HepG2 (cell line): Measurements from ENCODE around the gene ABCB9. TPM values are rescaled to one million over a fixed set of nuclear protein-coding genes. Genes with fewer than 3 reads are reported as not detected.

Experiments used
- CBFB ChIP-seq: sonication (generic); formaldehyde crosslinking; IDR thresholded peaks from 2 replicates; pipeline ENCODE4 v1.4.0; 2020; ENCODE audit warnings: missing genetic modification reagents
- GATAD2A ChIP-seq: IDR thresholded peaks from 2 replicates; pipeline ENCODE4 v1.6.1; 2016
- RFXANK ChIP-seq: IDR thresholded peaks from 2 replicates; pipeline ENCODE4 v1.6.1; 2016
- RXRA ChIP-seq: sonication (generic); formaldehyde crosslinking; IDR thresholded peaks from 2 replicates; pipeline ENCODE4 v1.5.1; 2020; ENCODE audit warnings: missing genetic modification reagents
- SMYD3 ChIP-seq: sonication (generic); formaldehyde crosslinking; IDR thresholded peaks from 2 replicates; pipeline ENCODE4 v1.8.1; 2023; ENCODE audit warnings: mild to moderate bottlenecking, missing genetic modification reagents
- SPEN ChIP-seq: sonication (generic); formaldehyde crosslinking; IDR thresholded peaks from 2 replicates; pipeline ENCODE4 v1.5.1; 2020; ENCODE audit warnings: low read depth, mild to moderate bottlenecking, missing genetic modification reagents
- SRSF9 ChIP-seq: fragments of 200-400 bp; formaldehyde crosslinking; IDR thresholded peaks from 2 replicates; pipeline ENCODE4 v1.6.1; 2018; ENCODE audit warnings: borderline replicate concordance, mild to moderate bottlenecking, low read depth, low read length; ENCODE audit not compliant: insufficient read depth, poor library complexity, severe bottlenecking
- TAF15 ChIP-seq: fragments of 200-400 bp; formaldehyde crosslinking; IDR thresholded peaks from one replicate; pipeline ENCODE4 v1.6.1; 2018; ENCODE audit warnings: mild to moderate bottlenecking, low read depth, low read length; ENCODE audit not compliant: poor library complexity, severe bottlenecking
- TEAD3 ChIP-seq: optimal IDR thresholded peaks from 2 replicates; pipeline ENCODE3; 2016; ENCODE audit warnings: borderline replicate concordance
- ZBTB38 ChIP-seq: sonication (generic); formaldehyde crosslinking; IDR thresholded peaks from 2 replicates; pipeline ENCODE4 v1.5.1; 2020; ENCODE audit warnings: mild to moderate bottlenecking, missing genetic modification reagents
- ZBTB7B ChIP-seq: sonication (generic); formaldehyde crosslinking; IDR thresholded peaks from 2 replicates; pipeline ENCODE4 v1.4.0; 2020; ENCODE audit warnings: missing genetic modification reagents
- ZFP37 ChIP-seq: sonication (generic); formaldehyde crosslinking; IDR thresholded peaks from 2 replicates; pipeline ENCODE4 v1.4.0; 2020; ENCODE audit warnings: missing genetic modification reagents, borderline replicate concordance
- ZKSCAN1 ChIP-seq: fragments of 150-350 bp; IDR thresholded peaks from 2 replicates; pipeline ENCODE4 v1.6.1; 2014; ENCODE audit warnings: low read length
- ZNF350 ChIP-seq: sonication (generic); formaldehyde crosslinking; IDR thresholded peaks from 2 replicates; pipeline ENCODE4 v1.4.0; 2020; ENCODE audit warnings: mild to moderate bottlenecking, low read depth, missing genetic modification reagents, borderline replicate concordance
- ZNF547 ChIP-seq: sonication (generic); formaldehyde crosslinking; IDR thresholded peaks from 2 replicates; pipeline ENCODE4 v1.5.1; 2020; ENCODE audit warnings: mild to moderate bottlenecking, missing genetic modification reagents
- polyA plus RNA-seq, 8 experiments: library from polyadenylated mRNA; depleted of rRNA in 3 of 8; stranded (reverse) in 7 of 8; unstranded in 1 of 8; fragments of >200 nt; fragmentation: Illumina TruSeq in 4 of 8; extraction: Trizol in 4 of 8; gene quantifications; 2 replicates each; pipeline versions ENCODE4 v1.2.1 to v1.2.3, GENCODE V29; 2011 to 2016; ENCODE audit warnings: low read depth in 4 of 8, missing spikeins in 1 of 8, mixed read lengths in 1 of 8; ENCODE audit not compliant: insufficient read depth in 1 of 8
- total RNA-seq, 5 experiments: library from RNA; depleted of rRNA; stranded (reverse); fragments of >200 nt; fragmentation: Illumina TruSeq; extraction: Trizol; gene quantifications; 2 replicates each; pipeline ENCODE4 v1.2.3, GENCODE V29; 2016; ENCODE audit warnings: low read depth in 1 of 5
- TF ChIP-seq, protein P1 (sequence below): IDR thresholded peaks from 2 replicates; pipeline ENCODE4 v1.6.1; 2012; ENCODE audit warnings: low read depth, low read length, improper control_type of control experiment
- TF ChIP-seq, protein P2 (sequence below): sonication (generic); formaldehyde crosslinking; IDR thresholded peaks from 2 replicates; pipeline ENCODE4 v1.8.1; 2023; ENCODE audit warnings: mild to moderate bottlenecking, moderate library complexity, missing genetic modification reagents
- TF ChIP-seq, protein P3 (sequence below): sonication (generic); formaldehyde crosslinking; IDR thresholded peaks from 2 replicates; pipeline ENCODE4 v1.5.0; 2020; ENCODE audit warnings: missing genetic modification reagents, mild to moderate bottlenecking, borderline replicate concordance
- TF ChIP-seq, protein P4 (sequence below): sonication (generic); formaldehyde crosslinking; IDR thresholded peaks from 2 replicates; pipeline ENCODE4 v1.4.0; 2020; ENCODE audit warnings: missing genetic modification reagents; ENCODE audit errors: not compliant biosample characterization
- TF ChIP-seq, protein P5 (sequence below): sonication (generic); formaldehyde crosslinking; IDR thresholded peaks from 2 replicates; pipeline ENCODE4 v1.8.0; 2022; ENCODE audit warnings: mild to moderate bottlenecking, missing genetic modification reagents
- TF ChIP-seq, protein P6 (sequence below): sonication (generic); formaldehyde crosslinking; IDR thresholded peaks from 2 replicates; pipeline ENCODE4 v1.4.0; 2020; ENCODE audit warnings: missing genetic modification reagents

ABCB9 gene
- total and polyA plus RNA-seq, 2 of the 13 experiments (the other 11 are each of a cell fraction or from before 2014, with no cell fraction given) = 5.1 to 6.0 TPM

DNA sequence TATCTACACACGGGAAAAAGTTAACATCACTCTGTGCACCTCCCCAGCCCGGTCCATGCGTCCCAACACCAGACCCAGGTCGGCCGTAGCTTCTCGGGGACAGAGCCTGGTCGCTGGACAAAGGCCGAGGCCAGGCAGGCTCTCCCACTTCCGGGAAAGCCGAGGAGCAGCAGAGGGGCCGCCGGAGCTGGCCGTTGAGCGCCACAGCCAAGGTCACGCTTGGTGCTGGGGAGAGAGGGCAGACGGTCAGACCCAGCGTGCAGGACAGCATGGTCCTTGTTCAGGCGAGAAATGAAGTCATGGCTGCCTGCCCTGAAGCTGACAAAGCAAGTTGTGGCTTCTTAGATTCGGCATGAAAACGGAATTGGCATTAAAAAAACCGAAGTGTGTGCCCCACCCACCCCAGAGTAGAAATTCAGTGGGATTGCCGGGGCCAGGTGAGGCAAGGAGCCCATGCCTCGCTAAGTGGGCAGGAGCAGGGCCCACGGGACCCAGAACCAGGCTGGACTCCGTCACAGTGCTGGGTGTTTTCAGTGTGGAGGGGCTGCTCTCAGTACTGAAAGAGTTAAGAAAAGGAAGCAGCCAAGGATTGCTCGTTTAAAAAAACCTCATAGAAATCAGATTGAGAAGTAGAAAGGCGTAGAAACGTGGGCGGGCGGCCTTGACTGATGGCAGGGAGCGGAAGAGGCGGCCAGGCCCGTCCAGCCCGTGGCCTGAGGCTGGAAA, 18.5 kb upstream of the ABCB9 start (continued):
- TF ChIP-seq TEAD3 (CRISPR knock-in tag) = peak; percentile 27
- peak; percentile 82 for TF ChIP-seq GATAD2A (CRISPR knock-in tag)
- TF ChIP-seq, protein P1, sequence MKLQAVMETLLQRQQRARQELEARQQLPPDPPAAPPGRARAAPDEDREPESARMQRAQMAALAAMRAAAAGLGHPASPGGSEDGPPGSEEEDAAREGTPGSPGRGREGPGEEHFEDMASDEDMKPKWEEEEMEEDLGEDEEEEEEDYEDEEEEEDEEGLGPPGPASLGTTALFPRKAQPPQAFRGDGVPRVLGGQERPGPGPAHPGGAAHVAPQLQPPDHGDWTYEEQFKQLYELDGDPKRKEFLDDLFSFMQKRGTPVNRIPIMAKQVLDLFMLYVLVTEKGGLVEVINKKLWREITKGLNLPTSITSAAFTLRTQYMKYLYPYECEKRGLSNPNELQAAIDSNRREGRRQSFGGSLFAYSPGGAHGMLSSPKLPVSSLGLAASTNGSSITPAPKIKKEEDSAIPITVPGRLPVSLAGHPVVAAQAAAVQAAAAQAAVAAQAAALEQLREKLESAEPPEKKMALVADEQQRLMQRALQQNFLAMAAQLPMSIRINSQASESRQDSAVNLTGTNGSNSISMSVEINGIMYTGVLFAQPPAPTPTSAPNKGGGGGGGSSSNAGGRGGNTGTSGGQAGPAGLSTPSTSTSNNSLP = no peak
- TF ChIP-seq, protein P2, sequence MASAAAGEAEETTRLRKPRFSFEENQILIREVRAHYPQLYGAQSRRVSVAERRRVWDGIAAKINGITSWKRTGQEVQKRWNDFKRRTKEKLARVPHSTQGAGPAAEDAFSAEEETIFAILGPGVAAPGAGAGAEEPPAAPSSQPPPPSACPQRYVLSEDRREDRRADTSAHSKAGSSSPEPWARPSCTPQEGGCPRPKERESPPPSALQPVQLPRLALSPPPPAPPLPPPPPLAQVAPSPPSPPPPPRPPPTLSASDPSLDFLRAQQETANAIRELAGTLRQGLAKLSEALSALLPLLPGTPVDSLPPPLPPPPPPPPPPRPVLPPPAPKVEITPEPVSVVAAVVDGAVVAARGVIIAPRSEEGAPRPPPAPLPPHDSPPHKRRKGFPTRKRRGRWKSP (CRISPR knock-in tag) = no peak
- peak; percentile 89 for TF ChIP-seq RXRA (CRISPR knock-in tag)
- TF ChIP-seq, protein P3, sequence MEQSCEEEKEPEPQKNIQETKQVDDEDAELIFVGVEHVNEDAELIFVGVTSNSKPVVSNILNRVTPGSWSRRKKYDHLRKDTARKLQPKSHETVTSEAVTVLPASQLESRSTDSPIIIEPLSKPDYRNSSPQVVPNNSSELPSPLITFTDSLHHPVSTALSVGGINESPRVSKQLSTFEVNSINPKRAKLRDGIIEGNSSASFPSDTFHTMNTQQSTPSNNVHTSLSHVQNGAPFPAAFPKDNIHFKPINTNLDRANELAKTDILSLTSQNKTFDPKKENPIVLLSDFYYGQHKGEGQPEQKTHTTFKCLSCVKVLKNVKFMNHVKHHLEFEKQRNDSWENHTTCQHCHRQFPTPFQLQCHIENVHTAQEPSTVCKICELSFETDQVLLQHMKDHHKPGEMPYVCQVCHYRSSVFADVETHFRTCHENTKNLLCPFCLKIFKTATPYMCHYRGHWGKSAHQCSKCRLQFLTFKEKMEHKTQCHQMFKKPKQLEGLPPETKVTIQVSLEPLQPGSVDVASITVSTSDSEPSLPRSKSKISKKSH (CRISPR knock-in tag) = peak; percentile 50; the same call in 1 of the 2 replicates
- TF ChIP-seq SMYD3 = peak; percentile 86
- 0 out of 2 replicates have a peak, but pooled peaks have one; percentile 73 for TF ChIP-seq ZNF547 (CRISPR knock-in tag)
- no peak for TF ChIP-seq RFXANK (CRISPR knock-in tag)
- TF ChIP-seq, protein P4, sequence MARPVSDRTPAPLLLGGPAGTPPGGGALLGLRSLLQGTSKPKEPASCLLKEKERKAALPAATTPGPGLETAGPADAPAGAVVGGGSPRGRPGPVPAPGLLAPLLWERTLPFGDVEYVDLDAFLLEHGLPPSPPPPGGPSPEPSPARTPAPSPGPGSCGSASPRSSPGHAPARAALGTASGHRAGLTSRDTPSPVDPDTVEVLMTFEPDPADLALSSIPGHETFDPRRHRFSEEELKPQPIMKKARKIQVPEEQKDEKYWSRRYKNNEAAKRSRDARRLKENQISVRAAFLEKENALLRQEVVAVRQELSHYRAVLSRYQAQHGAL (CRISPR knock-in tag) = peak; percentile 83
- TF ChIP-seq ZFP37 = peak; percentile 88; the same call in 1 of the 2 replicates
- TF ChIP-seq, protein P5, sequence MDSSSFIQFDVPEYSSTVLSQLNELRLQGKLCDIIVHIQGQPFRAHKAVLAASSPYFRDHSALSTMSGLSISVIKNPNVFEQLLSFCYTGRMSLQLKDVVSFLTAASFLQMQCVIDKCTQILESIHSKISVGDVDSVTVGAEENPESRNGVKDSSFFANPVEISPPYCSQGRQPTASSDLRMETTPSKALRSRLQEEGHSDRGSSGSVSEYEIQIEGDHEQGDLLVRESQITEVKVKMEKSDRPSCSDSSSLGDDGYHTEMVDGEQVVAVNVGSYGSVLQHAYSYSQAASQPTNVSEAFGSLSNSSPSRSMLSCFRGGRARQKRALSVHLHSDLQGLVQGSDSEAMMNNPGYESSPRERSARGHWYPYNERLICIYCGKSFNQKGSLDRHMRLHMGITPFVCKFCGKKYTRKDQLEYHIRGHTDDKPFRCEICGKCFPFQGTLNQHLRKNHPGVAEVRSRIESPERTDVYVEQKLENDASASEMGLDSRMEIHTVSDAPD (CRISPR knock-in tag) = 0 out of 2 replicates have a peak, but pooled peaks have one; percentile 61
- no peak for TF ChIP-seq CBFB (CRISPR knock-in tag)
- TF ChIP-seq TAF15 = no peak
- no peak for TF ChIP-seq SRSF9
- peak; percentile 81 for TF ChIP-seq ZBTB7B (CRISPR knock-in tag)
- TF ChIP-seq, protein P6, sequence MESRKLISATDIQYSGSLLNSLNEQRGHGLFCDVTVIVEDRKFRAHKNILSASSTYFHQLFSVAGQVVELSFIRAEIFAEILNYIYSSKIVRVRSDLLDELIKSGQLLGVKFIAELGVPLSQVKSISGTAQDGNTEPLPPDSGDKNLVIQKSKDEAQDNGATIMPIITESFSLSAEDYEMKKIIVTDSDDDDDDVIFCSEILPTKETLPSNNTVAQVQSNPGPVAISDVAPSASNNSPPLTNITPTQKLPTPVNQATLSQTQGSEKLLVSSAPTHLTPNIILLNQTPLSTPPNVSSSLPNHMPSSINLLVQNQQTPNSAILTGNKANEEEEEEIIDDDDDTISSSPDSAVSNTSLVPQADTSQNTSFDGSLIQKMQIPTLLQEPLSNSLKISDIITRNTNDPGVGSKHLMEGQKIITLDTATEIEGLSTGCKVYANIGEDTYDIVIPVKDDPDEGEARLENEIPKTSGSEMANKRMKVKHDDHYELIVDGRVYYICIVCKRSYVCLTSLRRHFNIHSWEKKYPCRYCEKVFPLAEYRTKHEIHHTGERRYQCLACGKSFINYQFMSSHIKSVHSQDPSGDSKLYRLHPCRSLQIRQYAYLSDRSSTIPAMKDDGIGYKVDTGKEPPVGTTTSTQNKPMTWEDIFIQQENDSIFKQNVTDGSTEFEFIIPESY (CRISPR knock-in tag) = peak; percentile 71
- TF ChIP-seq ZBTB38 (CRISPR knock-in tag) = peak; percentile 60
- TF ChIP-seq SPEN = peak; percentile 80; the same call in 1 of the 2 replicates
- no peak for TF ChIP-seq ZKSCAN1
- peak; percentile 94; the same call in 1 of the 2 replicates for TF ChIP-seq ZNF350 (CRISPR knock-in tag)
